Thyroid gland (tissue), 4 donors: ENCODE data around the gene ZNF506. TPM values are rescaled to one million over a fixed set of nuclear protein-coding genes. Genes with fewer than 3 reads are reported as not detected.
"Not testable (repeated sequence)": the region's sequence is repeated elsewhere in the genome, so short reads cannot be mapped to it uniquely, and the experiment has no call there.

Source experiments
- DNase-seq, 2 donors: peaks; one replicate each; pipeline ENCODE4 v3.0.0-alpha.2; 2019
- H3K27ac ChIP-seq, 3 donors: fragments of 200-600 bp; sonication (generic); 1 replicate in 2 of 3; 2 replicates in 1 of 3; pipeline ENCODE4 v1.5.1; 2016 to 2019; ENCODE audit warnings: mild to moderate bottlenecking in 1 of 3, moderate library complexity in 1 of 3
- H3K27me3 ChIP-seq: fragments of 200-600 bp; sonication (generic); one replicate; pipeline ENCODE4 v1.5.1; 2019
- H3K36me3 ChIP-seq, 2 donors: fragments of 200-600 bp; sonication (generic); one replicate each; pipeline ENCODE4 v1.5.1; 2016 to 2019
- H3K4me1 ChIP-seq, 2 donors: fragments of 200-600 bp; sonication (generic); one replicate each; pipeline ENCODE4 v1.5.1; 2017 to 2019
- H3K4me3 ChIP-seq, 3 donors: fragments of 200-600 bp; sonication (generic); replicated peaks in 1 of 3; 1 replicate in 2 of 3; 2 replicates in 1 of 3; pipeline ENCODE4 v1.5.1; 2016; ENCODE audit warnings: mild to moderate bottlenecking in 1 of 3
- H3K9me3 ChIP-seq: fragments of 200-600 bp; sonication (generic); one replicate; pipeline ENCODE4 v1.5.1; 2017
- CTCF ChIP-seq, 6 experiments: fragments of 200-600 bp in 3 of 6; fragments of 450-650 bp in 3 of 6; sonication (generic) in 3 of 6; IDR thresholded peaks; one replicate each; pipeline ENCODE4 v1.5.1; 2016 to 2019; ENCODE audit warnings: antibody characterized with exemption in 6 of 6, mild to moderate bottlenecking in 2 of 6, inconsistent platforms in 1 of 6, moderate library complexity in 1 of 6
- POLR2A ChIP-seq, 2 donors: fragments of 450-650 bp; IDR thresholded peaks; one replicate each; pipeline ENCODE4 v1.6.1; 2017; ENCODE audit warnings: antibody characterized with exemption in 2 of 2, mild to moderate bottlenecking in 2 of 2, moderate library complexity in 1 of 2
- WGBS, 2 donors: methylation state at CpG; one replicate each; pipeline ENCODE4 v1.1.5; 2017; 5-methylcytosine and 5-hydroxymethylcytosine counted together
- intact Hi-C: fragments of 100-400 bp; cut with DNase I; formaldehyde crosslinking; loops from one replicate; pipeline ENCODE4 v1.15.1; 2023
- total RNA-seq, 4 donors: library from RNA; depleted of rRNA; stranded (reverse); fragments of >200 nt; gene quantifications; one replicate each; pipeline ENCODE4 v1.2.3, GENCODE V29; 2016

Gene ZNF506
- total RNA-seq, result 100 to 1,000 TPM in 1 of 4 donors, 10 to 100 TPM in 3; 57.9 to 112 (median 76.5) TPM

- H3K36me3 ChIP-seq, result no peaks in the 10 kb centered on the region
These were observed at the start of gene ZNF506 for GRCh38 chr19:19821366-19821951. Gene ZNF506, minus strand, starts transcription at chr19:19821750. Its CDS starts 147 bp downstream, at chr19:19821603.

GRCh38 chr19:19870086-19870485 is 48.5 kb upstream of the ZNF506 start:
- H3K27ac ChIP-seq, H3K9me3 ChIP-seq, DNase-seq, H3K27me3 ChIP-seq, intact Hi-C loops, H3K4me3 ChIP-seq, H3K36me3 ChIP-seq: not testable (repeated sequence)
- peaks cover 20 to 26% of the 10 kb centered on the region in 2 donors for H3K4me1 ChIP-seq
- WGBS, 2 donors, result 90 to 99% methylated on average over 5 of the region's 5 CpGs

More at GRCh38 chr19:19821366-19821951, at the start of gene ZNF506:
- intact Hi-C loops, result loop anchor here (2.0 kb wide), 1 partner anchor 45 kb away; no protein-coding TSS in a partner anchor
- Histone ChIP-seq H3K27me3 (no peaks in the 10 kb centered on the region), H3K9me3 (no peaks in the 10 kb centered on the region), H3K27ac (peak within 1 kb of the TSS; percentile 82 to 90 (median 87)), H3K4me3 (peak within 1 kb of the TSS; percentile 59 to 92 (median 74)), H3K4me1 (peaks cover 28 to 37% of the 10 kb centered on the region in 2 donors)
- peak in 1 of 2 donors; percentile 96 for TF ChIP-seq POLR2A (IDR thresholded peaks at IDR 0.05)
- no peak for TF ChIP-seq CTCF (IDR thresholded peaks at IDR 0.05)
- DNase-seq, result peak; percentile 100
- 0 to 2% methylated on average over 19 to 20 of the region's 28 CpGs for WGBS, 2 donors

- H3K4me3 ChIP-seq, result peak overlapping the region; percentile 44 to 83 (median 52)
- DNase-seq, result peak; percentile 42 to 44
- no peaks in the 10 kb centered on the region for H3K27me3 ChIP-seq
- intact Hi-C loops, result no loop called here
- no peak for TF ChIP-seq POLR2A (IDR thresholded peaks at IDR 0.05)
- no peak for TF ChIP-seq CTCF (IDR thresholded peaks at IDR 0.05)
- peaks cover 17 to 19% of the 10 kb centered on the region in 2 donors for H3K4me1 ChIP-seq
- peak overlapping the region; percentile 79 to 87 (median 80) for H3K27ac ChIP-seq
- H3K36me3 ChIP-seq, result no peaks in the 10 kb centered on the region
- 2 to 3% methylated on average over 23 of the region's 23 CpGs for WGBS, 2 donors
- H3K9me3 ChIP-seq, result no peaks in the 10 kb centered on the region
These were observed 45.2 kb upstream of the ZNF506 start for GRCh38 chr19:19866611-19867248.

- TF ChIP-seq CTCF (IDR thresholded peaks at IDR 0.05) (peak in 1 of 6 experiments; percentile 8), POLR2A (IDR thresholded peaks at IDR 0.05) (peak; percentile 90 to 98)
- DNase-seq, result peak; percentile 99 to 100
- Histone ChIP-seq H3K27me3 (no peaks in the 10 kb centered on the region), H3K9me3 (no peaks in the 10 kb centered on the region), H3K4me1 (peaks cover 17 to 19% of the 10 kb centered on the region in 2 donors), H3K4me3 (peak within 1 kb of the TSS; percentile 44 to 83 (median 52)), H3K27ac (peak within 1 kb of the TSS; percentile 79 to 87 (median 80)), H3K36me3 (no peaks in the 10 kb centered on the region)
- intact Hi-C loops, result no loop called here
- WGBS, 2 donors, result 0% methylated on average over 41 to 43 of the region's 43 CpGs
These were observed 44.4 kb upstream of the ZNF506 start, which contains the start of gene ZNF253 for GRCh38 chr19:19865750-19866610. Gene ZNF253, plus strand, starts transcription at chr19:19865882. Its CDS starts 115 bp downstream, at chr19:19865997.

- no peaks in the 10 kb centered on the region for H3K36me3 ChIP-seq
- no peak overlapping the region for H3K27ac ChIP-seq
- intact Hi-C loops, result no loop called here
- no peak overlapping the region for H3K4me3 ChIP-seq
- no peak for TF ChIP-seq CTCF (IDR thresholded peaks at IDR 0.05)
- TF ChIP-seq POLR2A (IDR thresholded peaks at IDR 0.05), result no peak
- H3K9me3 ChIP-seq, result no peaks in the 10 kb centered on the region
- WGBS, 2 donors, result 47% methylated on average over 11 to 27 of the region's 29 CpGs
- no peaks in the 10 kb centered on the region for H3K4me1 ChIP-seq
- DNase-seq, result peak in 1 of 2 donors; percentile 10
- H3K27me3 ChIP-seq, result no peaks in the 10 kb centered on the region
These were observed 39.3 kb upstream of the ZNF506 start for GRCh38 chr19:19860756-19861390.
